PC-9 (cell line): ENCODE measurements around the gene ZNF26.

Source experiments
- EZH2 ChIP-seq: fragments of 200-600 bp; sonication (generic); IDR thresholded peaks from 2 replicates; pipeline ENCODE4 v1.8.0; 2017; ENCODE audit warnings: antibody characterized with exemption, low read depth
- TF ChIP-seq, protein P1 (sequence below): fragments of 200-600 bp; sonication (generic); conservative IDR thresholded peaks from 2 replicates; pipeline ENCODE4 v1.6.1; 2017; ENCODE audit warnings: mixed run types, antibody characterized with exemption, mild to moderate bottlenecking, moderate library complexity

DNA sequence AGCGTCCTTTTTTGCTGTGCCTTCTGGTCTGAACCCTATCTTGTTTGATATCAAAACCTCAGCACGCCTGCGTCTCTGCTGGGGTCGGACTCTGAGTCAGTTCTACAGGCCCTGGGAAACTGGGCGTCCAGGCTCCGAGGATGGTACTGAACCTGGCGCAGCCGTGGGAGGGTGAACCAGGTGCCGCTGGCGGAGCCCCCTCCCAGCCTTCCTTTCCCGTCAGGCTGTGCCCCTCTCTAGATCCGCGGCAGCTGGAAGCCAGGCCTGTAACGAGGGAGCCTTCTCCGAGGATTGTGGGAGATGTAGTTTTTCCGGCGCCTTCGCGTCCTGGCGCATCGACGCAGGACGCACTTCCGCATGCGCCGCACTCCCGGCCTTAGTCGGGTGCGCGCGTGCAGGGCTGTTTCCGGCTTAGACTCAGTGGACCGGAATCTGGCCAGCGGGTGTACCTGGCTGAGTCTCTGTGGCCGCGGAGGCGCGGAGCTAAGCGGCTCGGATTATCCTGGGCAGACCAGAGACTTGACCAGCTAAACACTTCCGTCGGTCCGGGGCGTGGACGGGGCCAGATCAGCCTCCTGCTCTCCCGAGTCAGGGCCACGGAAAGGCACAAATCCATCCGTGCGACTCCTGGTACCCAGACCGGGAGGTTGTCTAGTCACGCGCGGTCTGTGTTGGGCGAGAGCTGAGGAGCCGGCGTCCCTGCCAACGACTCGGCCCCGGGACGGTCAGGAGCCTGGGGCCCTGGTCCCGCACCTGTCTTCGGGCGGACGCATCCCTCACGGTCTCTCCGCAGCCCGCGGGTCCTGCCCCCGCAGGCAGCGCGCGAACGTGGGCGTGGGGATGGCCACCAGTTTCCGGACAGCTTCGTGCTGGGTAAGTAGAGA lies at the start of gene ZNF26:
- TF ChIP-seq, protein P1, sequence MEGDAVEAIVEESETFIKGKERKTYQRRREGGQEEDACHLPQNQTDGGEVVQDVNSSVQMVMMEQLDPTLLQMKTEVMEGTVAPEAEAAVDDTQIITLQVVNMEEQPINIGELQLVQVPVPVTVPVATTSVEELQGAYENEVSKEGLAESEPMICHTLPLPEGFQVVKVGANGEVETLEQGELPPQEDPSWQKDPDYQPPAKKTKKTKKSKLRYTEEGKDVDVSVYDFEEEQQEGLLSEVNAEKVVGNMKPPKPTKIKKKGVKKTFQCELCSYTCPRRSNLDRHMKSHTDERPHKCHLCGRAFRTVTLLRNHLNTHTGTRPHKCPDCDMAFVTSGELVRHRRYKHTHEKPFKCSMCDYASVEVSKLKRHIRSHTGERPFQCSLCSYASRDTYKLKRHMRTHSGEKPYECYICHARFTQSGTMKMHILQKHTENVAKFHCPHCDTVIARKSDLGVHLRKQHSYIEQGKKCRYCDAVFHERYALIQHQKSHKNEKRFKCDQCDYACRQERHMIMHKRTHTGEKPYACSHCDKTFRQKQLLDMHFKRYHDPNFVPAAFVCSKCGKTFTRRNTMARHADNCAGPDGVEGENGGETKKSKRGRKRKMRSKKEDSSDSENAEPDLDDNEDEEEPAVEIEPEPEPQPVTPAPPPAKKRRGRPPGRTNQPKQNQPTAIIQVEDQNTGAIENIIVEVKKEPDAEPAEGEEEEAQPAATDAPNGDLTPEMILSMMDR, result no peak
- no peak for TF ChIP-seq EZH2
